CD14-positive monocyte (primary cell): Measurements from ENCODE around the gene HSF2BP. TPM values are rescaled to one million over a fixed set of nuclear protein-coding genes. Genes with fewer than 3 reads are reported as not detected.

Experiments used
- DNase-seq, 3 donors: peaks; one replicate each; pipeline ENCODE4 v3.0.0-alpha.2; 2011 to 2022
- H2AFZ ChIP-seq: 2 replicates; pipeline ENCODE4 v1.6.0; 2012; ENCODE audit warnings: mild to moderate bottlenecking, low read depth, low read length, inconsistent platforms; ENCODE audit not compliant: insufficient read depth, poor library complexity, severe bottlenecking
- H3K27ac ChIP-seq, 2 donors: 1 replicate in 1 of 2; 2 replicates in 1 of 2; pipeline ENCODE4 v1.5.1; 2012 to 2013; ENCODE audit warnings: low read length in 2 of 2, control low read depth in 1 of 2, inconsistent platforms in 1 of 2, low read depth in 1 of 2, mild to moderate bottlenecking in 1 of 2
- H3K27me3 ChIP-seq, 2 donors: one replicate each; pipeline versions ENCODE4 v1.6.0 to v1.6.1; 2011 to 2013; ENCODE audit warnings: low read length in 2 of 2; ENCODE audit not compliant: control insufficient read depth in 2 of 2, insufficient read depth in 2 of 2
- H3K36me3 ChIP-seq, 2 donors: replicated peaks in 1 of 2; 1 replicate in 1 of 2; 2 replicates in 1 of 2; pipeline versions ENCODE4 v1.5.1 to v1.6.1; 2012 to 2013; ENCODE audit warnings: low read length in 2 of 2, control low read depth in 1 of 2, inconsistent platforms in 1 of 2, mild to moderate bottlenecking in 1 of 2; ENCODE audit not compliant: insufficient read depth in 2 of 2, control insufficient read depth in 1 of 2
- H3K4me1 ChIP-seq, 2 donors: 1 replicate in 1 of 2; 2 replicates in 1 of 2; pipeline versions ENCODE4 v1.5.1 to v1.6.1; 2012 to 2013; ENCODE audit warnings: low read length in 2 of 2, control low read depth in 1 of 2, inconsistent platforms in 1 of 2, mild to moderate bottlenecking in 1 of 2, moderate library complexity in 1 of 2; ENCODE audit not compliant: insufficient read depth in 2 of 2, control insufficient read depth in 1 of 2
- H3K4me2 ChIP-seq: replicated peaks from 2 replicates; pipeline ENCODE3; 2012; ENCODE audit warnings: low read length, moderate library complexity, mild to moderate bottlenecking; ENCODE audit not compliant: poor library complexity, severe bottlenecking; ENCODE audit errors: extremely low read depth
- H3K4me3 ChIP-seq, 3 experiments: fragments of 200-600 bp in 1 of 3; sonication (generic) in 1 of 3; replicated peaks in 1 of 3; 1 replicate in 2 of 3; 2 replicates in 1 of 3; pipeline ENCODE4 v1.5.1; 2011 to 2013; ENCODE audit warnings: low read length in 3 of 3, mild to moderate bottlenecking in 3 of 3, control low read depth in 2 of 3, low read depth in 2 of 3, inconsistent platforms in 1 of 3, moderate library complexity in 1 of 3
- H3K79me2 ChIP-seq: 2 replicates; pipeline ENCODE4 v1.6.0; 2012; ENCODE audit warnings: mild to moderate bottlenecking, control low read depth, inconsistent platforms, low read length, moderate library complexity; ENCODE audit not compliant: insufficient read depth
- H3K9ac ChIP-seq: 2 replicates; pipeline ENCODE4 v1.6.0; 2017; ENCODE audit warnings: low read length, mild to moderate bottlenecking; ENCODE audit not compliant: insufficient read depth, poor library complexity, severe bottlenecking
- H3K9me3 ChIP-seq, 2 donors: replicated peaks in 1 of 2; 1 replicate in 1 of 2; 2 replicates in 1 of 2; pipeline versions ENCODE4 v1.5.1 to v1.6.1; 2012 to 2013; ENCODE audit warnings: low read length in 2 of 2, control low read depth in 1 of 2; ENCODE audit not compliant: control insufficient read depth in 1 of 2, insufficient read depth in 1 of 2
- H4K20me1 ChIP-seq: 2 replicates; pipeline ENCODE4 v1.6.0; 2012; ENCODE audit warnings: mild to moderate bottlenecking, low read length, control low read depth, moderate library complexity; ENCODE audit not compliant: insufficient read depth
- H3K27ac Mint-ChIP-seq, 7 donors: one replicate each; pipeline ENCODE4 v1.8.0; 2020; ENCODE audit warnings: mild to moderate bottlenecking in 7 of 7, mixed read lengths in 7 of 7, moderate library complexity in 6 of 7, inconsistent platforms in 2 of 7
- H3K27me3 Mint-ChIP-seq, 3 donors: one replicate each; pipeline ENCODE4 v1.8.0; 2021 to 2022; ENCODE audit warnings: low read depth in 3 of 3, mild to moderate bottlenecking in 3 of 3, mixed read lengths in 3 of 3, moderate library complexity in 3 of 3, inconsistent platforms in 1 of 3
- H3K36me3 Mint-ChIP-seq, 2 donors: one replicate each; pipeline ENCODE4 v1.8.0; 2020; ENCODE audit warnings: mixed read lengths in 2 of 2, inconsistent platforms in 1 of 2, mild to moderate bottlenecking in 1 of 2
- H3K4me1 Mint-ChIP-seq: one replicate; pipeline ENCODE4 v1.8.0; 2020; ENCODE audit warnings: mild to moderate bottlenecking, mixed read lengths
- H3K4me3 Mint-ChIP-seq, 2 donors: one replicate each; pipeline ENCODE4 v1.8.0; 2020; ENCODE audit warnings: mild to moderate bottlenecking in 2 of 2, mixed read lengths in 2 of 2, moderate library complexity in 1 of 2
- H3K9me3 Mint-ChIP-seq, 7 donors: one replicate each; pipeline ENCODE4 v1.8.0; 2020 to 2022; ENCODE audit warnings: mixed read lengths in 7 of 7, mild to moderate bottlenecking in 6 of 7, moderate library complexity in 6 of 7, inconsistent platforms in 2 of 7
- CTCF ChIP-seq: fragments of 200-600 bp; IDR thresholded peaks from one replicate; pipeline ENCODE4 v1.8.0; 2022; ENCODE audit warnings: antibody characterized with exemption, mild to moderate bottlenecking
- whole genome bisulfite sequencing: methylation state at CpG from one replicate; pipeline ENCODE4 v1.1.5; 2013; ENCODE audit warnings: missing lambda C conversion rate; ENCODE audit not compliant: insufficient coverage; 5-methylcytosine and 5-hydroxymethylcytosine counted together
- intact Hi-C, 2 donors: fragments of 100-400 bp; cut with micrococcal nuclease; formaldehyde crosslinking; loops; one replicate each; pipeline versions ENCODE4 v1.15.0 to v1.15.1; 2023
- polyA plus RNA-seq, 3 donors: library from polyadenylated mRNA; depleted of rRNA in 1 of 3; unstranded in 2 of 3; stranded (reverse) in 1 of 3; fragments of 300-500 nt in 2 of 3; fragments of >200 nt in 1 of 3; fragmentation: Illumina TruSeq in 2 of 3; gene quantifications; 1 replicate in 2 of 3; 2 replicates in 1 of 3; pipeline ENCODE4 v1.2.3, GENCODE V29; 2012 to 2021

Gene HSF2BP
- polyA plus RNA-seq, 3 donors, result 0.20 TPM; not detected in 2

- no peak for DNase-seq
- Mint-ChIP-seq H3K27ac (no peak overlapping the region), H3K36me3 (no peaks in the 10 kb centered on the region), H3K27me3 (peaks cover 0 to 6% (median 3%) of the 10 kb centered on the region in 3 donors), H3K4me1 (peaks cover 6% of the 10 kb centered on the region), H3K9me3 (peaks cover under 1 to 9% (median 4%) of the 10 kb centered on the region in 7 donors), H3K4me3 (no peak overlapping the region)
- Histone ChIP-seq H3K36me3 (no peaks in the 10 kb centered on the region), H3K4me3 (no peak overlapping the region), H4K20me1 (no peaks in the 10 kb centered on the region), H2AFZ (no peak overlapping the region), H3K79me2 (no peaks in the 10 kb centered on the region), H3K27me3 (no peaks in the 10 kb centered on the region), H3K4me2 (no peak overlapping the region), H3K4me1 (no peaks in the 10 kb centered on the region), H3K27ac (no peak overlapping the region), H3K9ac (no peak overlapping the region), H3K9me3 (peaks cover 0 to 5% of the 10 kb centered on the region in 2 donors)
- TF ChIP-seq CTCF, result no peak
- intact Hi-C loops, result no loop called here
- WGBS, result 100% methylated on average over 3 of the region's 5 CpGs
Measured at GRCh38 chr21:43614839-43615238, 44.4 kb downstream of the HSF2BP start.

GRCh38 chr21:43613755-43614638, 45.3 kb downstream of the HSF2BP start:
- H3K9me3 ChIP-seq, result no peaks in the 10 kb centered on the region
- H3K36me3 ChIP-seq, result no peaks in the 10 kb centered on the region
- no peaks in the 10 kb centered on the region for H3K27me3 ChIP-seq
- H3K4me2 ChIP-seq, result no peak overlapping the region
- H3K4me3 Mint-ChIP-seq, result no peak overlapping the region
- intact Hi-C loops, result no loop called here
- H3K36me3 Mint-ChIP-seq, result no peaks in the 10 kb centered on the region
- no peak overlapping the region for H2AFZ ChIP-seq
- no peak for TF ChIP-seq CTCF
- no peak overlapping the region for H3K9ac ChIP-seq
- no peak overlapping the region for H3K27ac Mint-ChIP-seq
- H3K4me1 ChIP-seq, result no peaks in the 10 kb centered on the region
- no peak overlapping the region for H3K27ac ChIP-seq
- peaks cover 6% of the 10 kb centered on the region for H3K4me1 Mint-ChIP-seq
- H3K9me3 Mint-ChIP-seq, result peaks cover 0 to 5% (median 0%) of the 10 kb centered on the region in 7 donors
- peaks cover 0 to 11% (median 3%) of the 10 kb centered on the region in 3 donors for H3K27me3 Mint-ChIP-seq
- no peaks in the 10 kb centered on the region for H3K79me2 ChIP-seq
- WGBS, result 97% methylated on average over 4 of the region's 8 CpGs
- no peak for DNase-seq
- no peaks in the 10 kb centered on the region for H4K20me1 ChIP-seq
- no peak overlapping the region for H3K4me3 ChIP-seq
